GM19239 (cell line): ENCODE data around the gene IFITM10.
A peak's percentile ranks its signal among the peaks of the same experiment; 100 is the strongest.

Experiments used
- DNase-seq: peaks from one replicate; pipeline ENCODE4 v3.0.0; 2011; ENCODE audit warnings: low spot score; ENCODE audit not compliant: insufficient read length
- FAIRE-seq: peaks from 2 replicates; lab custom pipeline; 2011; peaks lifted over from hg19 to GRCh38; lab: Jason Lieb, UNC

The IFITM10 gene

GRCh38 chr11:1763796-1764661 is 13.6 kb upstream of the IFITM10 start, which contains the start of gene CTSD:
CTSD (minus strand) TSS chr11:1763927; CDS start chr11:1763859, 68 bp downstream.
- DNase-seq (peak; percentile 99), FAIRE-seq (peak; percentile 60)

- DNase-seq: no peak
- no peak for FAIRE-seq
These were observed 13.0 kb upstream of the IFITM10 start for GRCh38 chr11:1763336-1763795.

- FAIRE-seq (no peak), DNase-seq (no peak)
These were observed 12.3 kb upstream of the IFITM10 start for GRCh38 chr11:1762537-1763302.

GRCh38 chr11:1761857-1762536 is 11.6 kb upstream of the IFITM10 start:
- DNase-seq (no peak), FAIRE-seq (no peak)

GRCh38 chr11:1761110-1761856 is 10.9 kb upstream of the IFITM10 start:
- no peak for DNase-seq
- FAIRE-seq: no peak

- FAIRE-seq (no peak), DNase-seq (no peak)
These were observed 10.1 kb upstream of the IFITM10 start for GRCh38 chr11:1760351-1761109.

- no peak for DNase-seq
- no peak for FAIRE-seq
These were observed 9.4 kb upstream of the IFITM10 start for GRCh38 chr11:1759851-1760220.

- FAIRE-seq: no peak
- no peak for DNase-seq
These were observed 8.9 kb upstream of the IFITM10 start for GRCh38 chr11:1759151-1759850.

GRCh38 chr11:1758611-1759150 is 8.3 kb upstream of the IFITM10 start:
- DNase-seq (no peak), FAIRE-seq (no peak)

GRCh38 chr11:1757861-1758610 is 7.6 kb upstream of the IFITM10 start:
- no peak for FAIRE-seq
- DNase-seq: no peak

- DNase-seq: no peak
- FAIRE-seq: no peak
These were observed 6.7 kb upstream of the IFITM10 start for GRCh38 chr11:1756791-1757771.

- FAIRE-seq (no peak), DNase-seq (no peak)
These were observed 5.5 kb upstream of the IFITM10 start for GRCh38 chr11:1755692-1756561.

- no peak for DNase-seq
- no peak for FAIRE-seq
These were observed 4.9 kb upstream of the IFITM10 start for GRCh38 chr11:1755344-1755691.

- FAIRE-seq (no peak), DNase-seq (no peak)
These were observed 4.2 kb upstream of the IFITM10 start for GRCh38 chr11:1754376-1755150.

GRCh38 chr11:1753929-1754305 is 3.5 kb upstream of the IFITM10 start:
- FAIRE-seq (no peak), DNase-seq (no peak)
